ENCODE data around the gene OGFOD3. TPM values are rescaled to one million over a fixed set of nuclear protein-coding genes. Genes with fewer than 3 reads are reported as not detected.

OGFOD3 gene
- total and polyA plus RNA-seq, 2 donors (not counting 1 experiment from before 2014, with no cell fraction given): 22.6 to 30.5 TPM

DNA sequence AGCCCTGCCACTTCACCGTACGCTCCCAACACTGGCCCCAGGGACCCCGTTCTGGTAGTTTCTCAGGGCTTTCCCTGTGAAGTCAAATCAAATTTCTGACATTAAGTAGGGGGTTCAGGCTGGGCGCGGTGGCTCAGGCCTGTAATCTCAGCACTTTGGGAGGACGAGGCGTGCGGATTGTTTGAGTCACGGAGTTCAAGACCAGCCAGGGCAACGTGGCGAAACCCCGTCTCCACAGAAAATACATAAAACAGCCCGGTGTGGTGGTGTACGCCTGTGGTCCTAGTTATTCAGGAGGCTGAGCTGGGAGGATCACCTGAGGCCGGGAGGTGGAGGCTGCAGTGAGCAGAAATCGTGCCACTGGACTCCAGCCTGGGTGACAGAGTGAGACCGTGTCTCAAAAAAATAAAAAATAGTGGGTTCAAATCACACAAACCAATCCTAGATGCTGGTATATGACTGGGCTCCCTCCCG is 31.5 kb upstream of the OGFOD3 start:
- Histone ChIP-seq H3K36me3 (replicated peaks in 1 of 2; ENCODE audit: control extremely low read depth in 1 of 2, control insufficient read depth in 1 of 2, extremely low read depth in 1 of 2, insufficient read depth in 2 of 2, low read length in 1 of 2) (peaks cover 1 to 30% of the 10 kb centered on the region in 2 experiments), H2AFZ (ENCODE audit: insufficient read depth, low read depth, low read length, poor library complexity, severe bottlenecking) (no peak overlapping the region), H3K27me3 (replicated peaks in 1 of 4; ENCODE audit: control extremely low read depth in 1 of 4, control insufficient read depth in 3 of 4, insufficient read depth in 4 of 4, low read length in 3 of 4) (no peaks in the 10 kb centered on the region), H3K9me3 (ENCODE audit: control extremely low read depth in 1 of 3, control insufficient read depth in 2 of 3, insufficient read depth in 1 of 3, low read length in 2 of 3) (peaks cover 0 to 4% (median 0%) of the 10 kb centered on the region in 3 donors), H3K4me2 (replicated peaks; ENCODE audit: low read depth, low read length, poor library complexity, severe bottlenecking) (peak overlapping the region; percentile 95), H3K79me2 (ENCODE audit: control insufficient read depth, insufficient read depth, low read length) (peaks cover 62% of the 10 kb centered on the region), H4K20me1 (ENCODE audit: control insufficient read depth, insufficient read depth, low read length, poor library complexity, severe bottlenecking) (peaks cover 19% of the 10 kb centered on the region), H3K4me3 (ENCODE audit: control extremely low read depth in 1 of 5, extremely low read depth in 1 of 5, insufficient read depth in 1 of 5, low read depth in 2 of 5, low read length in 4 of 5) (peak overlapping the region; percentile 81 to 99 (median 93)), H3K9ac (ENCODE audit: low read length) (peak overlapping the region; percentile 98), H3K27ac (ENCODE audit: low read length in 2 of 2) (peak overlapping the region; percentile 95 to 99), H3K4me1 (ENCODE audit: control insufficient read depth in 2 of 2, insufficient read depth in 2 of 2, low read length in 2 of 2) (peaks cover 17 to 52% of the 10 kb centered on the region in 2 donors)
- DNase-seq (no peak), ATAC-seq (ENCODE audit: low read depth) (no peak)
- Mint-ChIP-seq H3K27me3 (no peaks in the 10 kb centered on the region), H3K4me1 (peaks cover 40% of the 10 kb centered on the region), H3K9me3 (ENCODE audit: insufficient read depth) (no peaks in the 10 kb centered on the region), H3K27ac (peak overlapping the region; percentile 96), H3K4me3 (peak overlapping the region; percentile 88)
- WGBS (ENCODE audit: insufficient coverage): 7% methylated on average over 12 of the region's 18 CpGs
- intact Hi-C loops (cut with micrococcal nuclease): loop anchor here (1.0 to 2.0 kb wide), 10 partner anchors 8 to 219 kb away; partner anchors contain the start of genes FOXK2, HEXD, NARF and OGFOD3
- ChIA-PET CTCF (interaction anchor here (1.1 to 2.8 kb wide), 4 partner anchors 8 to 352 kb away, joined by 3 to 11 read pairs (median 6); partner anchors contain the start of genes FASN, NARF and OGFOD3), POLR2A (interaction anchor here (0.8 to 1.8 kb wide), 13 partner anchors 9 to 221 kb away, joined by 3 to 24 read pairs (median 4); partner anchors contain the start of genes CSNK1D, NARF and SLC16A3)
- TF ChIP-seq, protein P1, sequence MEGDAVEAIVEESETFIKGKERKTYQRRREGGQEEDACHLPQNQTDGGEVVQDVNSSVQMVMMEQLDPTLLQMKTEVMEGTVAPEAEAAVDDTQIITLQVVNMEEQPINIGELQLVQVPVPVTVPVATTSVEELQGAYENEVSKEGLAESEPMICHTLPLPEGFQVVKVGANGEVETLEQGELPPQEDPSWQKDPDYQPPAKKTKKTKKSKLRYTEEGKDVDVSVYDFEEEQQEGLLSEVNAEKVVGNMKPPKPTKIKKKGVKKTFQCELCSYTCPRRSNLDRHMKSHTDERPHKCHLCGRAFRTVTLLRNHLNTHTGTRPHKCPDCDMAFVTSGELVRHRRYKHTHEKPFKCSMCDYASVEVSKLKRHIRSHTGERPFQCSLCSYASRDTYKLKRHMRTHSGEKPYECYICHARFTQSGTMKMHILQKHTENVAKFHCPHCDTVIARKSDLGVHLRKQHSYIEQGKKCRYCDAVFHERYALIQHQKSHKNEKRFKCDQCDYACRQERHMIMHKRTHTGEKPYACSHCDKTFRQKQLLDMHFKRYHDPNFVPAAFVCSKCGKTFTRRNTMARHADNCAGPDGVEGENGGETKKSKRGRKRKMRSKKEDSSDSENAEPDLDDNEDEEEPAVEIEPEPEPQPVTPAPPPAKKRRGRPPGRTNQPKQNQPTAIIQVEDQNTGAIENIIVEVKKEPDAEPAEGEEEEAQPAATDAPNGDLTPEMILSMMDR (IDR thresholded peaks at IDR 0.05): no peak
- TF ChIP-seq EZH2 (IDR thresholded peaks at IDR 0.05; ENCODE audit: borderline replicate concordance, insufficient read depth, low read depth, low read length, poor library complexity, severe bottlenecking): no peak
